ENCODE data around the gene MRPS23. TPM values are rescaled to one million over a fixed set of nuclear protein-coding genes. Genes with fewer than 3 reads are reported as not detected.

MRPS23 gene
- polyA plus RNA-seq, 1 donor from 2014 or later: 80.5 TPM

DNA sequence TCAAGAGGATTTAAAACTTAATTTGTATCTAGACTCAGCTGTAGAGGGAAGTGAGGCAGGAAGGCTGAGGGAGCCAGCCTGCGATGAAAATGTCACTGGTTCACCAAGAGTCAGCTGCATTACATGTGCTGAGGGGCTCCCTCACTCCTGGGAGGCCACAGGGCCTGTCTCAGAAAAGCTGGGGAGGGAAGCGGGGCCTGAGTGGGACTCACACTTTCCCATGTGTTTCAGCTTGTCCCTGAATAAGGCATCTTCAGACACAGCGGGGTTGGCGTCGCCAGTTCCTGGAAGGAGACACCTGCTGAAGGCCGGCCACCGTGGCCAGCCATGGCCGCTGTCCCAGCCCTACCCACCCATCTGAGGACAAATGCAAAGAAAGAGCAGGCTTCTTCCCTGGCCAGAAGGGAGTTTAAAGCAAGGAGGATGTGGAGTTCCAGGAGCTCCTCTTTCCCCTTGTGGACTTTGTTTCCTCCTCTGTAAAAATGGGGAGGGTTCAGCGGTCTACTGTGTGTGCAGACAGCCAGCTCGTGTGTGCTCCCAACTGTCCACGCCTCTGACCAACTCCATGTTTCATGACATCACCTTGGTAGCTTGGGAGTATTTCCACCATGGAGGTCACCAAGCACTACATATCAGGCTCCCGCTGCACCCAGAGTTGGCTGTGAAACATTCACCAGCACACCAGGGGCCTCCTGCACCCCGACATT lies 19.2 kb upstream of the MRPS23 start (continued):
- no peak for TF ChIP-seq EZH2 (IDR thresholded peaks at IDR 0.05; ENCODE audit: borderline replicate concordance, insufficient read depth, low read length, poor library complexity, severe bottlenecking)

DNA sequence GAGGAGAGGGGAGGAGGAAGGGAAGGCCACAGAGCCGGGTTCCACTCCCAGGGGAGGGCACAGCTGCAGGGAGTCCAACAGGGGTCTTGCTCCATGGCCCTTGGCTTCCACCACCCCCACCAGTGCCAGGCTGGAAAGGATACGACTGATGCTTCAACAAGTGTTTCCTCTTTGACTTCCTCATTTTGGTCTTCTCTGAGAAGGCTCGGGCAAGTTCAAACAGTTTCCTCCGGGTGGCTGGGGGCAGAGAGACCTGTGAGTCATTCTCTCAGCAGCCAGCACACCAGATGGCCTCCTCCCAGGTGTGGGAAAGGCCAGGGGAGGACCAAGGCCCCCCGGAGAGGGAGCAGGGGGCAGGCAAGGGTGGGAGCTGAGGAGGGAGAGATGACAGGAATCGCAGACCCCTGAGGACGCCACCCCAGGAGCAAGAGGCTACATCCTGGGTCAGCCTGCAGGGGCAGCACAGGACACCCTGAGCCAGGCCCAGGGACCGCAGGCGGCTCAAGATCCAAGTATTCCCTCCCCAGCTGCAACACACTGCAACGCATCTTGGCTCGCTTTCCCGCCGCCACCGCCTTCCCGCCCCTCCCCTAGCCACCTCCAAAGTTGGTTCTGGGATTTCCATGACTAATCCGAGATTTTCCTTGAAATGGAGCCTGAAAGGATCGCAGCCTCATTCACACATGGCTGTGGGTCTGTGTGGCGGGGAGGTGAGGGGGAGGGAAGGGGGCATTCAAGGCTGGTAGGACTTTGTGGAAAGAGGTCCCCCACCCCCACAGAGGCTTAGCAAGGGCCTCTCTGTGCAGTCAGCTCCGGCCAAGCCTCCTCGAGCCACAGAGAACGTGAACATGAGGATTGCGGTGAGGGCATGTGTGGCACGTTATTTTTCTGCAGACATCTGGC lies 18.4 kb upstream of the MRPS23 start:
- Histone ChIP-seq H3K4me2 (ENCODE audit: low read length) (no peak overlapping the region), H3K36me3 (ENCODE audit: insufficient read depth, low read length) (no peaks in the 10 kb centered on the region), H3K27ac (ENCODE audit: low read length) (no peak overlapping the region), H3F3A (ENCODE audit: insufficient read depth, low read length, poor library complexity, severe bottlenecking) (no peaks in the 10 kb centered on the region), H3K79me2 (replicated peaks; ENCODE audit: insufficient read depth, low read length) (no peaks in the 10 kb centered on the region), H3K4me3 (ENCODE audit: low read length) (no peak overlapping the region), H3K9ac (ENCODE audit: low read length) (no peak overlapping the region), H3K9me2 (ENCODE audit: insufficient read depth, low read length) (no peaks in the 10 kb centered on the region), H2AFZ (ENCODE audit: low read depth, low read length) (no peak overlapping the region), H3K9me3 (ENCODE audit: low read length) (no peaks in the 10 kb centered on the region), H3K27me3 (ENCODE audit: insufficient read depth, low read depth, low read length) (no peaks in the 10 kb centered on the region), H4K20me1 (ENCODE audit: insufficient read depth) (no peaks in the 10 kb centered on the region)
- TF ChIP-seq MXI1 (conservative IDR thresholded peaks at IDR 0.05; ENCODE audit: poor library complexity, severe bottlenecking): no peak
- TF ChIP-seq, protein P1, sequence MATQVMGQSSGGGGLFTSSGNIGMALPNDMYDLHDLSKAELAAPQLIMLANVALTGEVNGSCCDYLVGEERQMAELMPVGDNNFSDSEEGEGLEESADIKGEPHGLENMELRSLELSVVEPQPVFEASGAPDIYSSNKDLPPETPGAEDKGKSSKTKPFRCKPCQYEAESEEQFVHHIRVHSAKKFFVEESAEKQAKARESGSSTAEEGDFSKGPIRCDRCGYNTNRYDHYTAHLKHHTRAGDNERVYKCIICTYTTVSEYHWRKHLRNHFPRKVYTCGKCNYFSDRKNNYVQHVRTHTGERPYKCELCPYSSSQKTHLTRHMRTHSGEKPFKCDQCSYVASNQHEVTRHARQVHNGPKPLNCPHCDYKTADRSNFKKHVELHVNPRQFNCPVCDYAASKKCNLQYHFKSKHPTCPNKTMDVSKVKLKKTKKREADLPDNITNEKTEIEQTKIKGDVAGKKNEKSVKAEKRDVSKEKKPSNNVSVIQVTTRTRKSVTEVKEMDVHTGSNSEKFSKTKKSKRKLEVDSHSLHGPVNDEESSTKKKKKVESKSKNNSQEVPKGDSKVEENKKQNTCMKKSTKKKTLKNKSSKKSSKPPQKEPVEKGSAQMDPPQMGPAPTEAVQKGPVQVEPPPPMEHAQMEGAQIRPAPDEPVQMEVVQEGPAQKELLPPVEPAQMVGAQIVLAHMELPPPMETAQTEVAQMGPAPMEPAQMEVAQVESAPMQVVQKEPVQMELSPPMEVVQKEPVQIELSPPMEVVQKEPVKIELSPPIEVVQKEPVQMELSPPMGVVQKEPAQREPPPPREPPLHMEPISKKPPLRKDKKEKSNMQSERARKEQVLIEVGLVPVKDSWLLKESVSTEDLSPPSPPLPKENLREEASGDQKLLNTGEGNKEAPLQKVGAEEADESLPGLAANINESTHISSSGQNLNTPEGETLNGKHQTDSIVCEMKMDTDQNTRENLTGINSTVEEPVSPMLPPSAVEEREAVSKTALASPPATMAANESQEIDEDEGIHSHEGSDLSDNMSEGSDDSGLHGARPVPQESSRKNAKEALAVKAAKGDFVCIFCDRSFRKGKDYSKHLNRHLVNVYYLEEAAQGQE (IDR thresholded peaks at IDR 0.05; ENCODE audit: borderline replicate concordance): no peak
- TF ChIP-seq SMC3 (conservative IDR thresholded peaks at IDR 0.05; ENCODE audit: poor library complexity): no peak
- TF ChIP-seq POLR2AphosphoS5 (IDR thresholded peaks at IDR 0.05): no peak
- TF ChIP-seq, protein P2, sequence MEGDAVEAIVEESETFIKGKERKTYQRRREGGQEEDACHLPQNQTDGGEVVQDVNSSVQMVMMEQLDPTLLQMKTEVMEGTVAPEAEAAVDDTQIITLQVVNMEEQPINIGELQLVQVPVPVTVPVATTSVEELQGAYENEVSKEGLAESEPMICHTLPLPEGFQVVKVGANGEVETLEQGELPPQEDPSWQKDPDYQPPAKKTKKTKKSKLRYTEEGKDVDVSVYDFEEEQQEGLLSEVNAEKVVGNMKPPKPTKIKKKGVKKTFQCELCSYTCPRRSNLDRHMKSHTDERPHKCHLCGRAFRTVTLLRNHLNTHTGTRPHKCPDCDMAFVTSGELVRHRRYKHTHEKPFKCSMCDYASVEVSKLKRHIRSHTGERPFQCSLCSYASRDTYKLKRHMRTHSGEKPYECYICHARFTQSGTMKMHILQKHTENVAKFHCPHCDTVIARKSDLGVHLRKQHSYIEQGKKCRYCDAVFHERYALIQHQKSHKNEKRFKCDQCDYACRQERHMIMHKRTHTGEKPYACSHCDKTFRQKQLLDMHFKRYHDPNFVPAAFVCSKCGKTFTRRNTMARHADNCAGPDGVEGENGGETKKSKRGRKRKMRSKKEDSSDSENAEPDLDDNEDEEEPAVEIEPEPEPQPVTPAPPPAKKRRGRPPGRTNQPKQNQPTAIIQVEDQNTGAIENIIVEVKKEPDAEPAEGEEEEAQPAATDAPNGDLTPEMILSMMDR (IDR thresholded peaks at IDR 0.05; ENCODE audit: poor library complexity, severe bottlenecking): no peak
- no peak for TF ChIP-seq EP300 (conservative IDR thresholded peaks at IDR 0.05; ENCODE audit: poor library complexity, severe bottlenecking)
- no peak for TF ChIP-seq RAD21 (conservative IDR thresholded peaks at IDR 0.05)
- TF ChIP-seq EZH2 (IDR thresholded peaks at IDR 0.05; ENCODE audit: borderline replicate concordance, insufficient read depth, low read length, poor library complexity, severe bottlenecking): no peak
- TF ChIP-seq TAF1 (IDR thresholded peaks at IDR 0.05; ENCODE audit: low read depth): no peak

DNA sequence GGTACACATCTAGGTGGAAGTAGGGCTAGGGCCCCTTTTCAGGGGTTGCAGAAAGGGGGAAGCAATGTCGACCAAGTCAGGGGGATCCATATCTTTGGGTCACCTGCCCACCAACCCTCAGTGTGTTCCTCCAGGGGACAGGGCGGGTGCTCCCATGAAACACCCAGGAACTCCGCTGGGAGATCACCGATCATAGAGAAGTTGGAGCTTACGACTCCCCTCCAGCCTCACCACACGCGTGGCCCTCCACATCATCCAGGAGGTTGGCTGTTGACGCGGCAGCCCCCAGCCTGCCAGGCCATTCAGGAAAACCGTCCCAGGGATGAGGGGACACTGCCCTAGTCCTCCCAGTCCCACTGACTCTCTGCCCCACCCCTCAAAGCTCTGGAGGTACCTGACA lies 17.3 kb upstream of the MRPS23 start:
- no peaks in the 10 kb centered on the region for H3K36me3 ChIP-seq (ENCODE audit: insufficient read depth, low read length)
- peaks cover 9% of the 10 kb centered on the region for H3K27me3 ChIP-seq (ENCODE audit: insufficient read depth, low read depth, low read length)
- TF ChIP-seq SMC3 (conservative IDR thresholded peaks at IDR 0.05; ENCODE audit: poor library complexity): no peak
- TF ChIP-seq, protein P2 (IDR thresholded peaks at IDR 0.05; ENCODE audit: poor library complexity, severe bottlenecking): no peak
- TF ChIP-seq, protein P1 (IDR thresholded peaks at IDR 0.05; ENCODE audit: borderline replicate concordance): no peak
- no peak for TF ChIP-seq EZH2 (IDR thresholded peaks at IDR 0.05; ENCODE audit: borderline replicate concordance, insufficient read depth, low read length, poor library complexity, severe bottlenecking)
- TF ChIP-seq MXI1 (conservative IDR thresholded peaks at IDR 0.05; ENCODE audit: poor library complexity, severe bottlenecking): no peak
- TF ChIP-seq EP300 (conservative IDR thresholded peaks at IDR 0.05; ENCODE audit: poor library complexity, severe bottlenecking): no peak
- H3K9ac ChIP-seq (ENCODE audit: low read length): no peak overlapping the region
- H3K9me3 ChIP-seq (ENCODE audit: low read length): no peaks in the 10 kb centered on the region
- H3K27ac ChIP-seq (ENCODE audit: low read length): no peak overlapping the region
- H3K4me2 ChIP-seq (ENCODE audit: low read length): no peak overlapping the region
- H3K4me3 ChIP-seq (ENCODE audit: low read length): no peak overlapping the region
- no peaks in the 10 kb centered on the region for H3K9me2 ChIP-seq (ENCODE audit: insufficient read depth, low read length)
- H3K79me2 ChIP-seq (replicated peaks; ENCODE audit: insufficient read depth, low read length): no peaks in the 10 kb centered on the region
- H3F3A ChIP-seq (ENCODE audit: insufficient read depth, low read length, poor library complexity, severe bottlenecking): no peaks in the 10 kb centered on the region
- H2AFZ ChIP-seq (ENCODE audit: low read depth, low read length): no peak overlapping the region
- H4K20me1 ChIP-seq (ENCODE audit: insufficient read depth): no peaks in the 10 kb centered on the region
